SK-N-SH (cell line): ENCODE data around the gene KIF5C.

Experiments
- EP300 ChIP-seq, 2 experiments: IDR thresholded peaks; 2 replicates each; pipeline versions ENCODE4 v1.4.0 to v1.6.1; 2012; ENCODE audit warnings: borderline replicate concordance in 1 of 2, low read depth in 1 of 2, low read length in 1 of 2
- FOSL2 ChIP-seq: IDR thresholded peaks from 2 replicates; pipeline ENCODE4 v1.4.0; 2012; ENCODE audit warnings: low read depth, mild to moderate bottlenecking, moderate library complexity, borderline replicate concordance
- FOXM1 ChIP-seq: IDR thresholded peaks from 2 replicates; pipeline ENCODE4 v1.4.0; 2012; ENCODE audit warnings: low read depth, mild to moderate bottlenecking
- TEAD4 ChIP-seq: IDR thresholded peaks from 2 replicates; pipeline ENCODE4 v1.4.0; 2012; ENCODE audit warnings: mild to moderate bottlenecking, borderline replicate concordance; ENCODE audit not compliant: insufficient read depth
- TF ChIP-seq, protein P1 (sequence below): fragments of 200-600 bp; sonication (generic); IDR thresholded peaks from 2 replicates; pipeline ENCODE4 v1.6.1; 2017; ENCODE audit warnings: antibody characterized with exemption, mild to moderate bottlenecking, moderate library complexity
- TF ChIP-seq, protein P2 (sequence below): IDR thresholded peaks from 2 replicates; pipeline ENCODE4 v1.4.0; 2012; ENCODE audit warnings: low read depth, borderline replicate concordance

DNA sequence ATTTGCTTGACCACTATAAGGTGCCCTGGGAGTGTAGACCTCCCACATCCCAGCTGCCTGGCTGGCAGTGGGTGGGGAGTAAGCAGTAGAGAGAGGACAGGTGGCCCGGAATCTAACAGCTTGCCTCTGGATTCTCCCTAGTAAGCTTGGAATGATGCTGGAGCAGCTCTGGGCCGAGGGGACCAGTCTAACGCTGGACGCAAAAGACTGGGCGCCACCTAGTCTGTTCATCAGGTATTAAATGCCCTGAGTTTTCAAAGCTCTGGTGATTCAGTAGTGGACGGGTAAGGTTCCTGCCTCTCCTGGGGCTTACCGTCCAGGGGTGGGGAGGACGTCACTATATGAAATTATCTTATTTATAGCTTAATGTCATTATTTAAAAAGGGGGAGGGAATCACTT, 162.8 kb downstream of the KIF5C start:
- TF ChIP-seq, protein P1, sequence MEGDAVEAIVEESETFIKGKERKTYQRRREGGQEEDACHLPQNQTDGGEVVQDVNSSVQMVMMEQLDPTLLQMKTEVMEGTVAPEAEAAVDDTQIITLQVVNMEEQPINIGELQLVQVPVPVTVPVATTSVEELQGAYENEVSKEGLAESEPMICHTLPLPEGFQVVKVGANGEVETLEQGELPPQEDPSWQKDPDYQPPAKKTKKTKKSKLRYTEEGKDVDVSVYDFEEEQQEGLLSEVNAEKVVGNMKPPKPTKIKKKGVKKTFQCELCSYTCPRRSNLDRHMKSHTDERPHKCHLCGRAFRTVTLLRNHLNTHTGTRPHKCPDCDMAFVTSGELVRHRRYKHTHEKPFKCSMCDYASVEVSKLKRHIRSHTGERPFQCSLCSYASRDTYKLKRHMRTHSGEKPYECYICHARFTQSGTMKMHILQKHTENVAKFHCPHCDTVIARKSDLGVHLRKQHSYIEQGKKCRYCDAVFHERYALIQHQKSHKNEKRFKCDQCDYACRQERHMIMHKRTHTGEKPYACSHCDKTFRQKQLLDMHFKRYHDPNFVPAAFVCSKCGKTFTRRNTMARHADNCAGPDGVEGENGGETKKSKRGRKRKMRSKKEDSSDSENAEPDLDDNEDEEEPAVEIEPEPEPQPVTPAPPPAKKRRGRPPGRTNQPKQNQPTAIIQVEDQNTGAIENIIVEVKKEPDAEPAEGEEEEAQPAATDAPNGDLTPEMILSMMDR: no peak
- no peak for TF ChIP-seq EP300 (IDR thresholded peaks at IDR 0.05; ENCODE audit: borderline replicate concordance in 1 of 2, low read depth in 1 of 2, low read length in 1 of 2)
- TF ChIP-seq FOSL2: no peak
- TF ChIP-seq FOXM1: no peak
- TF ChIP-seq TEAD4: no peak
- TF ChIP-seq, protein P2, sequence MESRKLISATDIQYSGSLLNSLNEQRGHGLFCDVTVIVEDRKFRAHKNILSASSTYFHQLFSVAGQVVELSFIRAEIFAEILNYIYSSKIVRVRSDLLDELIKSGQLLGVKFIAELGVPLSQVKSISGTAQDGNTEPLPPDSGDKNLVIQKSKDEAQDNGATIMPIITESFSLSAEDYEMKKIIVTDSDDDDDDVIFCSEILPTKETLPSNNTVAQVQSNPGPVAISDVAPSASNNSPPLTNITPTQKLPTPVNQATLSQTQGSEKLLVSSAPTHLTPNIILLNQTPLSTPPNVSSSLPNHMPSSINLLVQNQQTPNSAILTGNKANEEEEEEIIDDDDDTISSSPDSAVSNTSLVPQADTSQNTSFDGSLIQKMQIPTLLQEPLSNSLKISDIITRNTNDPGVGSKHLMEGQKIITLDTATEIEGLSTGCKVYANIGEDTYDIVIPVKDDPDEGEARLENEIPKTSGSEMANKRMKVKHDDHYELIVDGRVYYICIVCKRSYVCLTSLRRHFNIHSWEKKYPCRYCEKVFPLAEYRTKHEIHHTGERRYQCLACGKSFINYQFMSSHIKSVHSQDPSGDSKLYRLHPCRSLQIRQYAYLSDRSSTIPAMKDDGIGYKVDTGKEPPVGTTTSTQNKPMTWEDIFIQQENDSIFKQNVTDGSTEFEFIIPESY: no peak
